Nephron progenitor cell (in vitro differentiated cells): ENCODE measurements around the gene TSC22D3.

Source experiments
- DNase-seq: peaks from one replicate; pipeline ENCODE4 v3.0.0; 2021
- H3K27ac Mint-ChIP-seq: 2 replicates; pipeline ENCODE4 v1.8.0; 2021; ENCODE audit warnings: mild to moderate bottlenecking, moderate library complexity, mixed read lengths
- H3K27me3 Mint-ChIP-seq: 2 replicates; pipeline ENCODE4 v1.8.0; 2021; ENCODE audit warnings: mild to moderate bottlenecking, low read depth, mixed read lengths; ENCODE audit not compliant: poor library complexity
- H3K36me3 Mint-ChIP-seq: 2 replicates; pipeline ENCODE4 v1.8.0; 2021; ENCODE audit warnings: low read depth, mixed read lengths
- H3K4me1 Mint-ChIP-seq: 2 replicates; pipeline ENCODE4 v1.8.0; 2021; ENCODE audit warnings: mixed read lengths
- H3K4me3 Mint-ChIP-seq: 2 replicates; pipeline ENCODE4 v1.8.0; 2021; ENCODE audit warnings: mild to moderate bottlenecking, moderate library complexity, mixed read lengths
- H3K9me3 Mint-ChIP-seq: 2 replicates; pipeline ENCODE4 v1.8.0; 2021; ENCODE audit warnings: mild to moderate bottlenecking, moderate library complexity, mixed read lengths
- TF ChIP-seq, protein P1 (sequence below): fragments of 200-600 bp; sonication (generic); IDR thresholded peaks from 2 replicates; pipeline ENCODE4 v1.5.0; 2021; ENCODE audit warnings: antibody characterized with exemption

The TSC22D3 gene

DNA sequence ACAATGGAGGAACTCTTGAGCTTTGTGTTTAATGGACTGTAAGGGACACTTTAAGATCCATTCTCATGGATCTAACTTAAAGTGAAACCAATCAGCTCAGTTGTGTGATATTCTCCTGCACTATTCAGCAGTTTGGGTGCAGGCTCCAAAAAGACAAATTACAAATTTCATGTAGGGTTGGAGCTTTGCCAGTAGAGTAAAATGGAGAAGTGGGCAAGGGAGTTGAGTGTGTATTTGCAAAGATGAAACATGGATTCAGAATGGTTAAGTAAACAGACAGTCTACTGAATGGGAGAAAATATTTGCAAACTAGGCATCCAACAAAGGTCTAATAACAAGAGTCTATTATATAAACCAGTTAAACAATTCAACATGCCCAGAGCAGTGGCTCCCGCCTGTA, 28.8 kb upstream of the TSC22D3 start:
- no peak for DNase-seq
- H3K4me3 Mint-ChIP-seq, result no peak overlapping the region
- peaks cover 58% of the 10 kb centered on the region for H3K9me3 Mint-ChIP-seq
- no peaks in the 10 kb centered on the region for H3K36me3 Mint-ChIP-seq
- no peak overlapping the region for H3K27ac Mint-ChIP-seq
- no peaks in the 10 kb centered on the region for H3K27me3 Mint-ChIP-seq
- H3K4me1 Mint-ChIP-seq, result no peaks in the 10 kb centered on the region
- TF ChIP-seq, protein P1, sequence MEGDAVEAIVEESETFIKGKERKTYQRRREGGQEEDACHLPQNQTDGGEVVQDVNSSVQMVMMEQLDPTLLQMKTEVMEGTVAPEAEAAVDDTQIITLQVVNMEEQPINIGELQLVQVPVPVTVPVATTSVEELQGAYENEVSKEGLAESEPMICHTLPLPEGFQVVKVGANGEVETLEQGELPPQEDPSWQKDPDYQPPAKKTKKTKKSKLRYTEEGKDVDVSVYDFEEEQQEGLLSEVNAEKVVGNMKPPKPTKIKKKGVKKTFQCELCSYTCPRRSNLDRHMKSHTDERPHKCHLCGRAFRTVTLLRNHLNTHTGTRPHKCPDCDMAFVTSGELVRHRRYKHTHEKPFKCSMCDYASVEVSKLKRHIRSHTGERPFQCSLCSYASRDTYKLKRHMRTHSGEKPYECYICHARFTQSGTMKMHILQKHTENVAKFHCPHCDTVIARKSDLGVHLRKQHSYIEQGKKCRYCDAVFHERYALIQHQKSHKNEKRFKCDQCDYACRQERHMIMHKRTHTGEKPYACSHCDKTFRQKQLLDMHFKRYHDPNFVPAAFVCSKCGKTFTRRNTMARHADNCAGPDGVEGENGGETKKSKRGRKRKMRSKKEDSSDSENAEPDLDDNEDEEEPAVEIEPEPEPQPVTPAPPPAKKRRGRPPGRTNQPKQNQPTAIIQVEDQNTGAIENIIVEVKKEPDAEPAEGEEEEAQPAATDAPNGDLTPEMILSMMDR, result no peak

DNA sequence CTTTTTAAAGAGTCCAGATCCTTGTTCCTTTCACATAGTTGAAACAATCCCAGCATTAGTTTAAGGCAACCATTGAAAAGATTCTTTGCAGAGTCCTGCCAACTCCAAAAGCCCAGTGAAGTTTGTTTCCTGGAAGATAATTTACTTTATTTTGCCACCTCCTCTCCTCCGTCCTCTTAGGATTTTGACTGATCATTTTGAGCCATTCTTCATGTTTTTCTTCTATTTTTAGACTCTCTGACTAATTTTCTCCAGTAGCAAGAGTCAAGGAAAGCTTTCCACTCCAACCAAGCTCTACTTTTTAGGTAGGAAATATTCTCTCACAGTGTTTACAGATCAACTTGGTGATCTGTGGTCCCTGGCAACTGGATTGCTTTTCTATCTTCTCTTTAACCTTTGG, 12.2 kb upstream of the TSC22D3 start:
- TF ChIP-seq, protein P1, result no peak
- Mint-ChIP-seq H3K9me3 (peaks cover 11% of the 10 kb centered on the region), H3K36me3 (no peaks in the 10 kb centered on the region), H3K27me3 (peaks cover 12% of the 10 kb centered on the region), H3K27ac (no peak overlapping the region), H3K4me3 (no peak overlapping the region), H3K4me1 (no peaks in the 10 kb centered on the region)
- no peak for DNase-seq

DNA sequence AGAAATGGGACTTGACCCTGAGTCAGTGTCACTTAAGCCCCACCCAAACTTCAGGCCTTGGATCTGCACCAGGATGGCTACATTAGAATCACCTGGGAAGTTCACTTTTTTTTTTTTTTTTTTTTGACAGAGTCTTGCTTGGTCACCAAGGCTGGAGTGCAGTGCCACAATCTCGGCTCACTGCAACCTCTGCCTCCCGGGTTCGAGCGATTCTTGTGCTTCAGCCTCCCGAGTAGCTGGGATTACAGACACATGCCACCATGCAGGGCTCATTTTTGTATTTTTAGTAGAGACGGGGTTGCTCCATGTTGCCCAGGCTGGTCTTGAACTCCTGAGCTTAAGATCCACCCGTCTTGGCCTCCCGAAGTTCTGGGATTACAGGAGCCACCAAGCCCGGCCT, 4.9 kb upstream of the TSC22D3 start:
- H3K4me1 Mint-ChIP-seq, result peaks cover 13% of the 10 kb centered on the region
- TF ChIP-seq, protein P1, result no peak
- no peak overlapping the region for H3K27ac Mint-ChIP-seq
- peaks cover 15% of the 10 kb centered on the region for H3K27me3 Mint-ChIP-seq
- H3K36me3 Mint-ChIP-seq, result no peaks in the 10 kb centered on the region
- DNase-seq, result no peak
- H3K4me3 Mint-ChIP-seq, result no peak overlapping the region
- H3K9me3 Mint-ChIP-seq, result peaks cover 23% of the 10 kb centered on the region

DNA sequence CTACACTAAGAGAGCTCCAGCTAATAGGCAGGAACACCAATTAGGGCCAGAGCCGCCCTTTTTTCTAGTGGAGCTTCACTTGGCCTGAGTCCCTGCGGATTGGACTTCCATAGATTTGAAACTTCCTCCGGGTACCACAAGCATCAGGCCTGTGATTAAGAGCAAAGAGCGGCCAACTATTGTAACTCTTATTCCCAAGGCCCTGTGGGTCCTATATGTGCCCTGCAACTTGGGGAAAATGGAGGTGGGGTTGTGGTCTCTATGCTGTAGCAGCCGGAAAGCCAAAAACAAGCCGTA, 1.9 kb upstream of the TSC22D3 start, which contains the start of gene NCBP2L:
NCBP2L (plus strand) TSS at position 198 of the 297 bp plus-strand sequence. CDS start 16,488 bp downstream, outside the sequence.
- Mint-ChIP-seq H3K9me3 (peaks cover 28% of the 10 kb centered on the region), H3K4me1 (peaks cover 31% of the 10 kb centered on the region), H3K27ac (no peak within 1 kb of the TSS), H3K4me3 (peak within 1 kb of the TSS; percentile 81), H3K27me3 (peaks cover 34% of the 10 kb centered on the region), H3K36me3 (no peaks in the 10 kb centered on the region)
- TF ChIP-seq, protein P1, result no peak
- no peak for DNase-seq

DNA sequence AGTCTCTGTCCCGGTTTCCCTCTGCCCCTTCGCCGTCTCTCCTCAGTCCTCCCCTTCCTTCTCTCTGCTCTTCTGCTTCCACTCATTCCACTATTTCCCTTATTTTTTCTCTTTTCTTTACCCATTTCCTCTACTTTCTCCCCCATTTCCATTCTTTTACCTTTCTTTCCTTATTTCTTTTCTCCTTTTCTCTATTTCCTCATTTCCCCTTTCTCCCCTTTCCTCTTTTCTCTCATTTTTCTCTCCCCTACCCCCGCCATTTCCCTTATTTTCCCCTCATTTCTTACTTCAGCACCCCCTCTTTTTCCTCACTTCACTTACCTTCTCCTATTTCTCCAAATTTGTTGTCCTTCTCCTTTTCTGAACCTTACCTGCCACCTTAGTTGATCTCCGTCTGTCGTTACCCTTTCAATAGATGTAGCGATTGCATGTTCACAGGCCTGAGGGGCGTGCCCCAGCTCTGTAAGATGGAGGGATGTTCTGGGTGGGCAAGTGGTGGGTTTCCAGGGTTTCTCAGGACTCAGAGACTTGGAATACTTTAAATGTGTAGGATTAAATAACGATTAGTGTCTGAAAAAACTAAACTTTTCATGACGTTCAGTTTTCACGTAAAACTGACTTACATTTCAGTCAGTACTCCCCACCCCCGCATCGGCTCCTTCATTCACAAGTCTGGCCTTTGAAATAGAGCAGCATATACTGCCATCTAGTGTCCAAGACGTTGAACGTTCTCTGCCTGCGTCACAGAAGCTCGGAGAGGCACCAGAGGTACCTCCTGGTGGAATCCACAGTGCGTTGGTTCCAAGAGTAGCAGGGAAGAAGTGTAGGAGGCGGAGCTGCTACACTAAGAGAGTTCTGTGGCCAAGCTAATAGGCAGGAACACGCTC, 1.3 kb upstream of the TSC22D3 start:
- no peak overlapping the region for H3K27ac Mint-ChIP-seq
- no peaks in the 10 kb centered on the region for H3K36me3 Mint-ChIP-seq
- peak; percentile 68 for DNase-seq
- peaks cover 31% of the 10 kb centered on the region for H3K4me1 Mint-ChIP-seq
- H3K27me3 Mint-ChIP-seq, result peaks cover 39% of the 10 kb centered on the region
- H3K9me3 Mint-ChIP-seq, result peaks cover 28% of the 10 kb centered on the region
- TF ChIP-seq, protein P1, result peak; percentile 63
- peak overlapping the region; percentile 81 for H3K4me3 Mint-ChIP-seq
